Measurements from ENCODE around the gene STC2. TPM values are rescaled to one million over a fixed set of nuclear protein-coding genes. Genes with fewer than 3 reads are reported as not detected.
A peak's percentile ranks its signal among the peaks of the same experiment; 100 is the strongest.

The STC2 gene
- total and polyA plus RNA-seq, 2 of the 8 experiments (the other 6 are each of a cell fraction or from before 2014, with no cell fraction given), result 26.4 to 53.1 TPM

- no peak for DNase-seq (ENCODE audit: low read depth in 1 of 2, low spot score in 2 of 2)
- H2BK12ac ChIP-seq (ENCODE audit: low read depth, low read length), result peak overlapping the region; percentile 41; the same call in 1 of the 2 replicates
- POLR2A ChIA-PET (ENCODE audit: partially characterized antibody), result interaction anchor here (0.6 to 2.6 kb wide), 3 partner anchors 12 to 1088 kb away, joined by 3 to 25 read pairs (median 3); partner anchors contain the start of gene STC2
- peak overlapping the region; percentile 23; the same call in 1 of the 2 replicates for H2AFZ ChIP-seq (ENCODE audit: low read length)
- H3K79me2 ChIP-seq (ENCODE audit: control insufficient read depth in 1 of 2, insufficient read depth in 2 of 2, low read length in 2 of 2), result no peaks in the 10 kb centered on the region
- no peak for FAIRE-seq
- no peak overlapping the region for H4K91ac ChIP-seq (replicated peaks; ENCODE audit: insufficient read length, low read length)
- H3K23me2 ChIP-seq (ENCODE audit: low read depth, low read length), result no peaks in the 10 kb centered on the region
- no peak overlapping the region for H2BK120ac ChIP-seq (replicated peaks; ENCODE audit: low read depth, low read length)
- H2BK20ac ChIP-seq (ENCODE audit: low read length), result no peak overlapping the region
- H3K14ac ChIP-seq (ENCODE audit: insufficient read length), result no peak overlapping the region
- no peak overlapping the region for H3K9ac ChIP-seq (replicated peaks in 1 of 4; ENCODE audit: extremely low read depth in 1 of 4, low read depth in 3 of 4, low read length in 3 of 4)
- H4K20me1 ChIP-seq (replicated peaks in 1 of 2; ENCODE audit: control insufficient read depth in 1 of 2, insufficient read depth in 2 of 2, low read length in 2 of 2), result no peaks in the 10 kb centered on the region
- no peak overlapping the region for H3K4me3 ChIP-seq (ENCODE audit: extremely low read depth in 1 of 4, insufficient read depth in 2 of 4, low read depth in 3 of 4, low read length in 4 of 4)
- no peak overlapping the region for H3K4me2 ChIP-seq (ENCODE audit: insufficient read depth in 1 of 2, low read depth in 2 of 2, low read length in 2 of 2)
- no peak overlapping the region for H2AK5ac ChIP-seq (ENCODE audit: low read depth, low read length)
- no peaks in the 10 kb centered on the region for H3K9me3 ChIP-seq (ENCODE audit: insufficient read depth in 2 of 2, low read depth in 1 of 2, low read length in 1 of 2)
- peaks cover 0 to 8% (median 4%) of the 10 kb centered on the region in 4 experiments; a peak in 5 of 7 replicates for H3K4me1 ChIP-seq (replicated peaks in 1 of 4; ENCODE audit: control insufficient read depth in 3 of 4, insufficient read depth in 4 of 4, low read length in 3 of 4)
- H3K18ac ChIP-seq (ENCODE audit: extremely low read depth, low read length), result no peak overlapping the region
- H3K23ac ChIP-seq (ENCODE audit: insufficient read length), result no peak overlapping the region
- H3K79me1 ChIP-seq (ENCODE audit: low read depth, low read length), result no peaks in the 10 kb centered on the region
- no peak overlapping the region for H4K8ac ChIP-seq (ENCODE audit: extremely low read depth, insufficient read depth, low read length)
- H3K56ac ChIP-seq (replicated peaks; ENCODE audit: insufficient read length, low read depth, low read length), result no peak overlapping the region
- no peak overlapping the region for H3K27ac ChIP-seq (ENCODE audit: low read depth, low read length)
- H2BK15ac ChIP-seq (ENCODE audit: low read length), result 0 out of 2 replicates have a peak overlapping the region, but pooled peaks have one; percentile 74
- WGBS, 2 experiments (ENCODE audit: extremely low coverage in 1 of 2, insufficient coverage in 1 of 2, insufficient read length in 1 of 2, insufficient replicate concordance in 2 of 2, low coverage in 1 of 2, low lambda C conversion rate in 2 of 2, missing lambda C conversion rate in 1 of 2), result 77% methylated on average over 7 of the region's 7 CpGs; no CpG with 5 or more reads in 1 of the 2 experiments
- H4K5ac ChIP-seq (ENCODE audit: insufficient read length, low read depth, low read length), result no peak overlapping the region
- H3K4ac ChIP-seq (replicated peaks; ENCODE audit: insufficient read length, low read depth, low read length), result no peak overlapping the region
- H3K36me3 ChIP-seq (ENCODE audit: control insufficient read depth in 2 of 4, insufficient read depth in 4 of 4, low read length in 3 of 4), result no peaks in the 10 kb centered on the region
- H3K27me3 ChIP-seq (replicated peaks in 1 of 4; ENCODE audit: control insufficient read depth in 3 of 4, extremely low read depth in 1 of 4, insufficient read depth in 3 of 4, low read length in 3 of 4), result no peaks in the 10 kb centered on the region
- CTCF ChIA-PET (ENCODE audit: partially characterized antibody), result interaction anchor here (0.6 to 1.7 kb wide), 3 partner anchors 29 to 231 kb away, joined by 3 to 6 read pairs (median 4); no protein-coding TSS in a partner anchor
- no peak overlapping the region for H2BK5ac ChIP-seq (ENCODE audit: low read depth, low read length)
- TF ChIP-seq MAFK (IDR thresholded peaks at IDR 0.05; ENCODE audit: low read depth, low read length) (no peak), EP300 (IDR thresholded peaks at IDR 0.05; ENCODE audit: borderline replicate concordance in 1 of 2, low read depth in 2 of 2, low read length in 2 of 2) (no peak), SIN3A (conservative IDR thresholded peaks at IDR 0.05 in 1 of 2, IDR thresholded peaks at IDR 0.05 in 1 of 2; ENCODE audit: low read depth in 1 of 2, low read length in 2 of 2) (no peak), SRF (IDR thresholded peaks at IDR 0.05; ENCODE audit: low read depth, low read length) (no peak), ATF3 (IDR thresholded peaks at IDR 0.05; ENCODE audit: insufficient read depth, low read depth, low read length) (no peak), TCF12 (IDR thresholded peaks at IDR 0.05; ENCODE audit: low read depth, low read length) (no peak), JUND (IDR thresholded peaks at IDR 0.05; ENCODE audit: low read length) (no peak), SP2 (IDR thresholded peaks at IDR 0.05; ENCODE audit: low read length) (no peak), PHF8 (conservative IDR thresholded peaks at IDR 0.05; ENCODE audit: low read depth, low read length) (no peak)
These were observed 13.8 kb upstream of the STC2 start for GRCh38 chr5:173341961-173342430.
